HPDE6-E6E7 (cell line): Measurements from ENCODE around the gene ELK4.
"Not testable (repeated sequence)": the region's sequence is repeated elsewhere in the genome, so short reads cannot be mapped to it uniquely, and the experiment has no call there.

Source experiments
- DNase-seq: peaks from one replicate; pipeline ENCODE4 v3.0.0; 2011; ENCODE audit warnings: missing footprints; ENCODE audit errors: extremely low spot score

The ELK4 gene

GRCh38 chr1:205664399-205665017 lies 32.7 kb upstream of the ELK4 start:
- peak; percentile 64 for DNase-seq

DNA sequence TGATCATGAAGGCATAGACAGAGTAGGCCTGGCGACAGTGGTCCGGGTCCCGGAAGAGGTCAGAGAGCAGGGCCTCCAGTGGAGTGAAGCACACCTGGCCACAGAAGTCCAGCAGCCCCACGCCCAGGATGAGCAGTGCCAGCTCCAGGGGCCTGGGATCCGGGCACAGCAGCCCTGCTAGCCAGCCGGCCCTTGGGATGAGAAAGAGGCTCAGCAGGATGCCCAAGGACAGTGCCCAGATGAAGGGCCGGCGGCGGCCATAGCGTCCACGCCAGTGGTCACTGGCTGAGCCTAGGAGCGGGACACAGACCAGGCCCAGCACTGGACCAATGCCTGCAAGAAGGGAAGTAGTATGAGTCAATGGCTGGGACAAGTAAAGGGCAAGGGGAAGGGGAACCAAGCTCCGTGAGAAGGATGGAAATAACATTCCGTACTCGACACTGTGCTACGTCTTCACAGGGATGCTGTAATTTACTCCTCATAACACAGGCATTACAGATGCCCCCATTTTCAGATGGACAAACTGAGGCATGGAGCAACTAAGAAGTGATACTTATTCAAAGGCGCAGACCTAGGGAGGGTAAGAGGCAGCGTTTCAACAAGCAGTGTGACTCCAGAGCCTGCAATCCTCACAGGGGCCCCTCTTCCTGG lies 31.6 kb upstream of the ELK4 start:
- DNase-seq = no peak

DNA sequence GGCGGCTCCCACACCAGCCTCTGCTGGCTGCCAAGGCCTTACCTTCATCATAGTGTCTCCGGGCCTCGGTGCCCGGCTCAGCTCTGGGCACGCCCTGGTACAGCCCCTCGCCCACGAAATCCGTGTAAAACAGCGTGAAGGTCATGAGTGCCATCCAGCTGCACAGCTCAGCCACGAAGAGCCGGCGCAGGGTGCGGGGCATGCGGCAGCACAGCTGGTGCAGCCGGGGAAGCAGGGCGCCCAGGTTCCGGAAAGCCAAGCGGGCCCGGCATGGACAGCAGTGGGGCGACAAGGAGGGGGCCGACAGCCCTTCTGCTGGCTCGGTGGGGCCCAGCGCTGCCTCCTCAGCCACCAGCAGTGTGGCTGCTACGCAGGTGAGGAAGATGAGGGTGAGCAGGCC lies 31.0 kb upstream of the ELK4 start:
- no peak for DNase-seq

- DNase-seq = no peak
Measured at GRCh38 chr1:205662135-205662738, 30.4 kb upstream of the ELK4 start.

DNA sequence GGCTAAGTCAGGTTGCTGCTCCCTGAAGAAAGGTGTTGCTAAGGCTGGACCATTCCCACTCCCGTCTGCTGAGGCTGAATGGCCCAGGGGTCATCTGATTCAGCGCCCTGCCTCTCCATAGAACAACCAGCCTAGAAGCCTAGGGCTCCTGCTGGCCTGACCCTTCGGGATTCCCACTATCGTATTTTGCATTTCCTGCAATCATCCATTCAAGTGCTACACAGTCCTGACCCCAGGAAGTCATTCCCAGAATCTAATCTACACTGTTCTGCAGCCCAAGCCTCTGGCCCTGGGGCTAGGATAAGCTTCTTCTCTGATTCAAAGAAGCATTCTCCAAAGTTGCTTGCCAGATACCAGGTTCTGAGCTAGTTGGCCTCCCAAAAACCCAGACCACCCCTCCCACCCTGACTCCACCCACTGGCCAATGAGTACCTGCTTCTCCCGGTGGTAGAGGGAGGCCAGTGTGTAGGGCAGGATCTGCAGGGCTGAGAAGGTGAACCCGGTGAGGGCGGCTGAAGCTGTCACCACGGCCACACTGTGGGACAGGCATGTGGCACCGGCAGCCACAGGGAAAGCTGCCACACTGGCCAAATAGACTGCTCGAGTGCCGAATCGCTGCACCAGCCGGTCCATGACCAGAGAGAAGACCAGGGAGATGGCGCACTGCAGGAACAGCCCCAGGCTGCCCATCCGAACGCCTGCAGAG lies 29.8 kb upstream of the ELK4 start:
- DNase-seq = no peak

DNA sequence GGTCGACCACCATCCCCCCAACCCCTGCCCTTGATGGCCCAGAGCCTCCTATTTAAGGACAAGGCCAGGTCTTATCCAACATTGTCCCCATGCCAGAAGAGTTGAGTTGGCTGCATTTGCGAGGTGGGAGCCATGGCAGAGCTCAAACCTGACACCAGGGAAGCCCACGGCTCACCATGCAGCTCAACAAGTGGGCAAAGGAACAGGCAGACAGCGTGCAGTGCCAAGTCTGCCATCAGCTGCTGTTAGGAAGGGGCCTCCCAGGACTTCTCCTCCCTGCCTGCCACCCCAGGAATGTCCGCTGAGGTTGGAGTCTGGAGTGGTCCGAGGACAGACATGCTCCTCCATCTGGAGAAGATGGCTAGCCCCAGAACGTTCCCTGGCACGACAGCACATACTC lies 28.6 kb upstream of the ELK4 start:
- DNase-seq = no peak

DNA sequence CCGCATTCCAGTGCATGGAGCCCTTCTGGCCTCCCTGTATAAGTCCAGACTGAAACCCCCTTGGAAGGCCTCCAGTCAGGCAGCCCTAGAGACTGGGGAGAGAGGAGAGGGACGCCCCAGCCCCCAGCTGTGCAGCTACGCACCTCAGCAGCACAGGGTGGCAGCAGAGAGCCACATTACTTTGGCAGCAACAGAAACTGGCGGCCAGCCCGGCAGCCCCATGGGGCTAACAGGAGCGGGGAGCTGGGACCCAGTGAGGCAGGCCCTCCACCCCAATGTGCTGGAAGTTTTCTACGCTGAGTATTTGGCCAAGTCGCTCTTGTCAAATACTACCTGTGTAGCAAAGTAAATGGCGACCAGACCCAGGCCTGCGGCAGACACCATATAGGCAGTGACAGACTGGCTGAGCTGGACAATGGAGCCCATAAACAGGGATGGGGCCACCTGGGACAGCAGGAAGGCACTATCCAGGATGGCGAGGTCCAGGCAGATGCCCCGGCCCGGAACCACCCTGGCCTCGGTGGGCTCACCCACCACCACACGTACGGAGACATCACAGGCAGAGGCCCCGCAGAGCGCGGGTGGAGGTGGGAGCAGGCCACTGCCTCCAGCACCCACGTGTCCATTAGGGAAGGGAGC lies 27.3 kb upstream of the ELK4 start:
- peak; percentile 77 for DNase-seq

DNA sequence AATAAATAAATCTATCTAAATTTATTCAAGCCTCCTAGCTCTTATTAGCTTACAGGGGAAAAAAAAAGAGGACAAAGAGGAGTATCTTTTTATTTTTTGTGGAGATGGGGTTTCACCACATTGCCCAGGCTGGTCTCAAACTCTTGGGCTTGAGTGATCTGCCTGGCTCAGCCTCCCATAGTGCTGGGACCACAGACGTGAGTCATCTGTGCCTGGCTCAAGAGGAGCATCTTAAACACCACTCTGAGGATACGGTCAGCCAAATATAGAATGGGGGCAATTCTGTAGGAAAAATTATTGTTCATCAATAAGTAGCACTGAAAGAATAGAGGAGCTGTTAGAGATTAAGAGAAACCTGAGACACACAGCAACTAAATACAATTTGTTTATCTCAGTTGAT lies 24.4 kb upstream of the ELK4 start:
- DNase-seq = no peak

DNA sequence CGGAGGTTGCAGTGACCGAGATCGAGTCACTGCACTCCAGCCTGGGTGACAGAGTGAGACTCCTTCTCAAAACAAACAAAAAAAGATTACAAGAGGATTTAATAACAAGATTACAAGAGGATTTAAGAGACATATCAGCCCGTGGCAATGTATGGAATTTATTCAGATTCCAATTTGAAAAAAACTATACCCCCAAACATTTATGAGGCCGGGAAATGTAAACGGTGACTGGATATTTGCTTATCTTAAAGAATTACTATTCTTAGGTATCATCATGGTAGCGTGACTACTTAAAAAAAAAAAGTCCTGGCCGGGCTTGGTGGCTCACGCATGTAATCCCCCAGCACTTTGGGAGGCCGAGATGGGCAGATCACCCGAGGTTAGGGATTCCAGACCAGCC lies 21.2 kb upstream of the ELK4 start:
- DNase-seq = no peak

DNA sequence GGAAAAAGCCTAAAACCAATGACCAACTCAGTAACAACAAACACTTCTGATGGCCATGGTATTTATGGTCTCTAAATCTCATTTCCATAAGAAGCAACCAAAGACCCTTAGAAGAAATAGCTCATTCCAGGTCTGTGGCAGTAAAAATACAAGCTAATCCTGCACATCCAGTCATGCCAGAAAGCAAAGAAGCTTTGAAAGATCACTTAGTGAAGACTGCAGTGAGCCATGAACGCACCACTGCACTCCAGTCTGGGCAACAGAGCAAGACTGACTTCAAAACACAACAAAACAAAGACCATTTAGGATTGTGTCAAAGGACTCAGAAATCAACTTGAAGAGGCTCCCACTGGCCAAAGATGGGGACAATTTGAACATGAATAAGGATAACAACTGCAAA lies 18.4 kb upstream of the ELK4 start:
- DNase-seq = no peak

DNA sequence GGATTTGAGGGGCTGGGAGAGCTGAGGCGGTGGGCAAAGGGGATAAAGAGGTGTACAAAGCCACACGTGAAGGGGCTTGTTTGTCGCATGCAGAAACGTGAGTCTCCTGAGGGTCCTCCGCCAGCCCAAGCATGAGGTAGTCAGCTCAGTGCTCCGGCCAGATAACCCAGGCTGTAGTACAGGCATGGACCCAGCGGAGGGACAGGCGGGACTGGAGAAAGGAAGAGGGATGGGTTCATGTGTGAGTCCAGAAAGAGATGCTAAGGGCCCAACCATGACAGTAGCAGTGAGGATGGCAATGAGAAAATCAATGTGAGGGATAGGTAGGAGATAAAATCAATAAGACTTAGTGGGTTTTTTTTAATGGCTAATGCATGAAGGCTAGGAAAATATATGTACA lies 13.7 kb upstream of the ELK4 start:
- no peak for DNase-seq

DNA sequence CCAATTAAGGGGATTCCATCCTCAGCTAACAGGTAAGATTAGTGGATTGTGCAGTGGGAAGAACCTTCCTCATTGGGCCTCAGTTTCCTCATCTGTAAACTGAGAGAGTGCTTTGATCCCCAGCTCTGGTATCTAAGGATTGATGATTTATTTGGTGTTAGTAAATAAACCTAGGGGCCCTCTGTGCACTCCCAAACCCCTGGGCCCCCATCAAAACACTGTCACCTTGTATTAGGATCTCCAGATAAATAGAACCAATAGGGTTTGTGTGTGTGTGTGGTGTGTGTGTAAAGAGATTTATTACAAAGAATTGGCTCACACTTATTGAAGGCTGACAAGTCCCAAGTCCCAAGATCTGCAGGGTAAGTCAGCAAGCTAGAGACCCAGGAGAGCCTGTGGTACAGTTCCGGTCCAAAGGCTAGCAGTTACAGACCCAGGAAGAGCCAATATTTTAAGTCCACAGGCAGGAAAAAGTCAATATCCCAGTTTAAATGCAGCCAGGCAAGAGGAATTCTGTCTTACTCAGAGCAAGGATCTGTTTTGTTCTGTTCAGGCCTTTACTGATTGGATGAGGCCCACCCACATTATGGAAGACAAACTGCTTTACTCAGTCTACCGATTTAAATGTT lies 11.0 kb upstream of the ELK4 start:
- DNase-seq = no peak

- no peak for DNase-seq
Measured at GRCh38 chr1:205639567-205639966, 7.8 kb upstream of the ELK4 start.

- DNase-seq = no peak
Measured at GRCh38 chr1:205637854-205638468, 6.2 kb upstream of the ELK4 start.

DNA sequence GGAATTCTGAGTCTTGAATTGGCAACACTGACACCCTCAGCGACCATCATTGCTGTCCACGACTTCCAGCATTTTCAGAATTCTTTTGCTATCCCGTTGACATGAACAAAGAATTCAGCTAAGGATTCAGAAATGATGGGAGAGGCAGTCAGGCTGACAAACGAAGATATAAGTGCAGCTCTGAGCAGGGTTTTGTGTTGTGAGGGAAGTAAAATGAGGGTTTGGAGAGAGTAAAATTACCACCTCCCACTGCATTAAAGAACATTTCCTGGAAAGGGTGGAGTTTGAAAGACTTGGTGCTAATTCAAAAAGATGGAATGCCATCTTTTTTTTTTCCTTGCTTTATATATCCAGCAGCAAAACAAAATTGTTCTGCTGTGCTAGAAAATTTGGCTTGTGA lies 4.9 kb upstream of the ELK4 start:
- no peak for DNase-seq

DNA sequence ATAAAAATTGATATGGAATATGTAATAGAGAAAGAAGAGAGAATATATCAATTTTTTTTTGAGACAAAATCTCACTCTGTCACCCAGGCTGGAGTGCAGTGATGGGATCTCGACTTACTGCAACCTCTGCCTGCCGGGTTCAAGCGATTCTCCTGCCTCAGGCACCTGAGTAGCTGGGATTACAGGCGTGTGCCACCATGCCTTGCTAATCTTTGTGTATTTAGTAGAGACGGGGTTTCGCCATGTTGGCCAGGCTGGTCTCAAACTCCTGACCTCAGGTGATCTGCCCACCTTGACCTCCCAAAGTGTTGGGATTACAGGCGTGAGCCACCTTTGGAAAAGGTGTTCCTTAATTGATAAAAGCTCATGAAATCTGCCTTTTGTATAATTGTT lies 4.3 kb upstream of the ELK4 start:
- not testable (repeated sequence) for DNase-seq

GRCh38 chr1:205633421-205633976 lies 1.7 kb upstream of the ELK4 start:
- DNase-seq = no peak

- DNase-seq = no peak
Measured at GRCh38 chr1:205632669-205633169, 908 bp upstream of the ELK4 start.

DNA sequence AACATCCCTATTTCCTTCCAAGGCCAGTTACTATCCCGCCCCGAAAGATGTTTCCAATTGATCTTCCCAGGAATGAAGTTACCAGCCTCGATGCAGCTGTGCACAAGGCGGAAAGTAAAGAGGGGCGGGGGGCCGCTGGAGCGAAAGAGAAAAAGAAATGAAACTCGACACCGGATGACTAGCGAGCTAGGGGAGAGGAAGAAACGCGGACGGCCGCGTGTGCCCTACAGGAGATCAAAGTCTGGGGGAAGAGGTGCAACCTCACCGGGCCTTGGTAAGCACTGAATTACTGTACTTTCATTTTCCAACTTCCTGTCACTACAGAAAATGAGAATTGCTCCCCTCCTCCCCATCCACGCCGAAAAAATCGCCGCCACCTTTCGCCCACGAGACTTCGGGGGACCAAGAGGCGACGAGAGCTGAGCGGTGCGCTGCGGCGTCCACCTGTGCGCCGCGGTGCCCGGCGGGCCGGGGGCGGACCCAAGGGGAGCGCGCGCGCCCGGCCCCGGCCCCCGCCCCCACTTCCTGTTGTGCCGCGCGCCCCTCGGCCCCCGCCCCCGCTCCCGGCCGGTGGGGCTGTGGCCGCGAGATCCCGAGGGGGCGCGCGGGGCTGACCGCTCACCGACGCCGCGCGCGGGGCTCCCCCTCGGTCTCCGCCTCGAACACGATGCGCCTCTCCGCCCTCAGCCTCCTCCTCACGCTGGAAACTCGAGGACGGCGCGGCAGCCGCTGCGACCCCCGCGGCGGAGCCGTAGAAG lies 622 bp downstream of the ELK4 start:
- peak; percentile 54 for DNase-seq

DNA sequence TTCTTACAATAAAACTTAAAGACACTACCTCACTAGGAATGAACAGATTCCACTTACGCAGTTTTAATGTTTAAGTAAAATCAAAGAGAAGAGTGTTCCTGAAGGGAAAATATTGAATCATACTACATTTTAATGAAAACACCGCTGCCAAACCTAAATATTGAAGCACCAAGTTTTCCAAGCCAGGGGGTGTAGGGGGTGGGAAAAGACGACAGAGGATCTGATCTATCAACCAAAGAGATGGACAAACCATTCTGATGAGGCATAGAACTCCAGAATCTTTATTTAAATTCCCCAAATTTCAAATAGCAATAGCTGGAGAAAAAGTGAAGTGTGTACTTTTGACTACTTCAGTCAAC lies 1.2 kb downstream of the ELK4 start:
- DNase-seq = no peak
